GM12878 (cell line): ENCODE measurements around the gene PRG2.

Experiments used
- CTCF ChIP-seq, 3 experiments: IDR thresholded peaks in 2 of 3; conservative IDR thresholded peaks in 1 of 3; 2 replicates each; pipeline ENCODE4 v1.5.1; 2011; ENCODE audit warnings: low read depth in 3 of 3, low read length in 3 of 3, mild to moderate bottlenecking in 3 of 3, control low read depth in 2 of 3, moderate library complexity in 2 of 3, inconsistent platforms in 1 of 3, mixed read lengths in 1 of 3; ENCODE audit not compliant: control insufficient read depth in 2 of 3, insufficient read depth in 1 of 3; ENCODE audit errors: extremely low read depth in 1 of 3
- EP300 ChIP-seq, 2 experiments: fragments of 150-350 bp in 1 of 2; IDR thresholded peaks; 2 replicates each; pipeline ENCODE4 v1.6.1; 2011 to 2012; ENCODE audit warnings: low read depth in 2 of 2, low read length in 2 of 2, borderline replicate concordance in 1 of 2, improper control_type of control experiment in 1 of 2, inconsistent platforms in 1 of 2; ENCODE audit not compliant: control insufficient read depth in 1 of 2
- EZH2 ChIP-seq: IDR thresholded peaks from 2 replicates; pipeline ENCODE4 v1.6.1; 2012; ENCODE audit warnings: low read depth, mild to moderate bottlenecking, control low read depth, inconsistent platforms, low read length, borderline replicate concordance; ENCODE audit not compliant: control insufficient read depth
- HCFC1 ChIP-seq: fragments of 150-350 bp; IDR thresholded peaks from 2 replicates; pipeline ENCODE4 v1.6.1; 2014; ENCODE audit warnings: low read length
- IRF3 ChIP-seq: fragments of 450-650 bp; IDR thresholded peaks from 2 replicates; pipeline ENCODE4 v1.6.1; 2014; ENCODE audit warnings: mild to moderate bottlenecking
- NFYA ChIP-seq: IDR thresholded peaks from 2 replicates; pipeline ENCODE4 v1.6.1; 2011; ENCODE audit warnings: low read depth, mild to moderate bottlenecking, low read length, improper control_type of control experiment, borderline replicate concordance
- PBX3 ChIP-seq: IDR thresholded peaks from 2 replicates; pipeline ENCODE4 v1.6.1; 2011; ENCODE audit warnings: mild to moderate bottlenecking, low read depth, low read length, moderate library complexity; ENCODE audit not compliant: insufficient replicate concordance
- POLR2A ChIP-seq: IDR thresholded peaks from 2 replicates; pipeline ENCODE4 v1.6.1; 2011; ENCODE audit warnings: low read depth, mild to moderate bottlenecking, low read length
- RCOR1 ChIP-seq: conservative IDR thresholded peaks from 2 replicates; pipeline ENCODE4 v1.6.1; 2012; ENCODE audit warnings: low read depth, low read length, improper control_type of control experiment
- REST ChIP-seq: IDR thresholded peaks from 2 replicates; pipeline ENCODE4 v1.6.1; 2012; ENCODE audit warnings: mild to moderate bottlenecking, low read depth, low read length
- SIN3A ChIP-seq: IDR thresholded peaks from 2 replicates; pipeline ENCODE4 v1.6.1; 2012; ENCODE audit warnings: low read depth, low read length, improper control_type of control experiment
- TCF12 ChIP-seq: IDR thresholded peaks from 2 replicates; pipeline ENCODE4 v1.6.1; 2011; ENCODE audit warnings: low read depth, mild to moderate bottlenecking, low read length
- ZSCAN29 ChIP-seq: fragments of 450-650 bp; IDR thresholded peaks from 2 replicates; pipeline ENCODE4 v1.6.1; 2017; ENCODE audit warnings: mild to moderate bottlenecking, moderate library complexity

- no peak for TF ChIP-seq CTCF (IDR thresholded peaks at IDR 0.05 in 2 of 3, conservative IDR thresholded peaks at IDR 0.05 in 1 of 3; ENCODE audit: control insufficient read depth in 2 of 3, extremely low read depth in 1 of 3, insufficient read depth in 1 of 3, low read depth in 3 of 3, low read length in 3 of 3)
- TF ChIP-seq ZSCAN29, result no peak
- TF ChIP-seq IRF3, result no peak
- TF ChIP-seq POLR2A, result no peak
- TF ChIP-seq HCFC1, result no peak
- no peak for TF ChIP-seq RCOR1
- TF ChIP-seq SIN3A, result no peak
- no peak for TF ChIP-seq EZH2
- TF ChIP-seq PBX3, result no peak
- TF ChIP-seq REST, result no peak
- TF ChIP-seq EP300 (IDR thresholded peaks at IDR 0.05; ENCODE audit: borderline replicate concordance in 1 of 2, control insufficient read depth in 1 of 2, low read depth in 2 of 2, low read length in 2 of 2), result no peak
- no peak for TF ChIP-seq TCF12
- no peak for TF ChIP-seq NFYA
These were observed 46.6 kb downstream of the PRG2 start for GRCh38 chr11:57343825-57344224.
